Spleen (tissue), 7 donors: Measurements from ENCODE around the gene AGPS.

ENCODE experiments used
- POLR2A ChIP-seq, 3 donors: fragments of 450-650 bp; IDR thresholded peaks; one replicate each; pipeline ENCODE4 v1.5.1; 2017; ENCODE audit warnings: antibody characterized with exemption in 3 of 3, mild to moderate bottlenecking in 1 of 3
- TF ChIP-seq, protein P1 (sequence below), 11 experiments: fragments of 200-600 bp in 7 of 11; fragments of 450-650 bp in 4 of 11; sonication (generic) in 4 of 11; IDR thresholded peaks in 8 of 11; conservative IDR thresholded peaks in 3 of 11; 1 replicate in 7 of 11; 2 replicates in 4 of 11; pipeline versions ENCODE4 v1.4.0 to v1.8.0; 2016 to 2021; ENCODE audit warnings: antibody characterized with exemption in 11 of 11, inconsistent platforms in 4 of 11, mild to moderate bottlenecking in 1 of 11
- donor health status: DM: no; HTN: no; CAD: no; lungs with moderate emphysema.
- donor health status: DM: no; HTN: no; CAD: no.
- donor health status: DM: no; HTN: no; CAD: no.

DNA sequence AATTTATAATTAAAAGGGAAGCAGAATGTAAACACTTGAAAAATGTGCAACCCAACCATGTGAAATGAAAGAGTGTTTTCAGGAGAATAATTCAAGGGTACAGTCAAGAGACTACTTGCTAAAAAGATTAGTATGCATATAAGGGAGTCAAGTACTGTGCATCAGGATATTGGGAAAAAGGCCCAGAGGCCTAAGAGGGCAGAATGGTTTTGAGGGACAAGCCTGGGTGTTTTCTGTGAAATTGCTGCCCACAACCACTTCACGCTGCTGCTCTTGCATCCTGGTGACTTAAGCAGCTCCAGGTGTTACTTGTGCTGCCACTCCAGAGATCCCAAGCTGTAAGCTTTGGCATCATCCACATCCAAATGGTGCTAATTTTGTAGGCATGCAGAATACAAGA, 165.2 kb downstream of the AGPS start:
- TF ChIP-seq, protein P1, sequence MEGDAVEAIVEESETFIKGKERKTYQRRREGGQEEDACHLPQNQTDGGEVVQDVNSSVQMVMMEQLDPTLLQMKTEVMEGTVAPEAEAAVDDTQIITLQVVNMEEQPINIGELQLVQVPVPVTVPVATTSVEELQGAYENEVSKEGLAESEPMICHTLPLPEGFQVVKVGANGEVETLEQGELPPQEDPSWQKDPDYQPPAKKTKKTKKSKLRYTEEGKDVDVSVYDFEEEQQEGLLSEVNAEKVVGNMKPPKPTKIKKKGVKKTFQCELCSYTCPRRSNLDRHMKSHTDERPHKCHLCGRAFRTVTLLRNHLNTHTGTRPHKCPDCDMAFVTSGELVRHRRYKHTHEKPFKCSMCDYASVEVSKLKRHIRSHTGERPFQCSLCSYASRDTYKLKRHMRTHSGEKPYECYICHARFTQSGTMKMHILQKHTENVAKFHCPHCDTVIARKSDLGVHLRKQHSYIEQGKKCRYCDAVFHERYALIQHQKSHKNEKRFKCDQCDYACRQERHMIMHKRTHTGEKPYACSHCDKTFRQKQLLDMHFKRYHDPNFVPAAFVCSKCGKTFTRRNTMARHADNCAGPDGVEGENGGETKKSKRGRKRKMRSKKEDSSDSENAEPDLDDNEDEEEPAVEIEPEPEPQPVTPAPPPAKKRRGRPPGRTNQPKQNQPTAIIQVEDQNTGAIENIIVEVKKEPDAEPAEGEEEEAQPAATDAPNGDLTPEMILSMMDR (IDR thresholded peaks at IDR 0.05 in 8 of 11, conservative IDR thresholded peaks at IDR 0.05 in 3 of 11) = no peak
- TF ChIP-seq POLR2A (IDR thresholded peaks at IDR 0.05) = no peak
